NB4 (cell line): ENCODE measurements around the gene DPYSL5.

ENCODE experiments used
- DNase-seq: peaks from one replicate; pipeline ENCODE4 v3.0.0; 2010; ENCODE audit warnings: low read depth
- H3K4me3 ChIP-seq: one replicate; pipeline ENCODE4 v1.5.1; 2011; ENCODE audit warnings: mild to moderate bottlenecking, low read depth, low read length, moderate library complexity
- MYC ChIP-seq: IDR thresholded peaks from 2 replicates; pipeline ENCODE4 v1.6.1; 2011; ENCODE audit warnings: low read depth, low read length
- POLR2A ChIP-seq: IDR thresholded peaks from 2 replicates; pipeline ENCODE4 v1.6.1; 2011; ENCODE audit warnings: mild to moderate bottlenecking; ENCODE audit not compliant: insufficient read length; ENCODE audit errors: extremely low read depth
- TF ChIP-seq, protein P1 (sequence below): IDR thresholded peaks from 2 replicates; pipeline ENCODE4 v1.6.1; 2011; ENCODE audit warnings: low read depth, low read length
- TF ChIP-seq, protein P2 (sequence below): IDR thresholded peaks from one replicate; pipeline ENCODE4 v1.5.1; 2012; ENCODE audit warnings: low read depth, low read length

Gene DPYSL5

DNA sequence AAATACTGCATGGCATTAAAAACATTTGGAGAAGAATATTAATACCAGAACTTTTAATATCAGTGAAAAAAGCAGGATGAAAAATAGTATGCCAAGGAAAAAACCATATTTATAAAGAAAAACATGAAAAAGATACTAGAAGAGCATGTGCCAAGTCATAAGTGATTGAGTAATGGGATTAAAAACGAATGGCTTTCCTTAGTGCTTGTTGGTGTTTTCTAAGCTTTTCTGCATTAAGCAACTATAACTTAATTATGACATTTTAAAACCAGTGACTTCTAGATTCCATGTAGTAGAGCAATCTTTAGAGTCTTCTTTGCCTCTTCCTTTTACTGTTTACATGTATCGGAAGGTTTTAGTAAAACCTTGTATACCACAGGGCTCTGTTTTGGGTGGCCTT, 129.1 kb downstream of the DPYSL5 start:
- H3K4me3 ChIP-seq = no peak overlapping the region
- TF ChIP-seq, protein P1, sequence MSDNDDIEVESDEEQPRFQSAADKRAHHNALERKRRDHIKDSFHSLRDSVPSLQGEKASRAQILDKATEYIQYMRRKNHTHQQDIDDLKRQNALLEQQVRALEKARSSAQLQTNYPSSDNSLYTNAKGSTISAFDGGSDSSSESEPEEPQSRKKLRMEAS = no peak
- TF ChIP-seq MYC = no peak
- TF ChIP-seq, protein P2, sequence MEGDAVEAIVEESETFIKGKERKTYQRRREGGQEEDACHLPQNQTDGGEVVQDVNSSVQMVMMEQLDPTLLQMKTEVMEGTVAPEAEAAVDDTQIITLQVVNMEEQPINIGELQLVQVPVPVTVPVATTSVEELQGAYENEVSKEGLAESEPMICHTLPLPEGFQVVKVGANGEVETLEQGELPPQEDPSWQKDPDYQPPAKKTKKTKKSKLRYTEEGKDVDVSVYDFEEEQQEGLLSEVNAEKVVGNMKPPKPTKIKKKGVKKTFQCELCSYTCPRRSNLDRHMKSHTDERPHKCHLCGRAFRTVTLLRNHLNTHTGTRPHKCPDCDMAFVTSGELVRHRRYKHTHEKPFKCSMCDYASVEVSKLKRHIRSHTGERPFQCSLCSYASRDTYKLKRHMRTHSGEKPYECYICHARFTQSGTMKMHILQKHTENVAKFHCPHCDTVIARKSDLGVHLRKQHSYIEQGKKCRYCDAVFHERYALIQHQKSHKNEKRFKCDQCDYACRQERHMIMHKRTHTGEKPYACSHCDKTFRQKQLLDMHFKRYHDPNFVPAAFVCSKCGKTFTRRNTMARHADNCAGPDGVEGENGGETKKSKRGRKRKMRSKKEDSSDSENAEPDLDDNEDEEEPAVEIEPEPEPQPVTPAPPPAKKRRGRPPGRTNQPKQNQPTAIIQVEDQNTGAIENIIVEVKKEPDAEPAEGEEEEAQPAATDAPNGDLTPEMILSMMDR = no peak
- TF ChIP-seq POLR2A = no peak
- no peak for DNase-seq

DNA sequence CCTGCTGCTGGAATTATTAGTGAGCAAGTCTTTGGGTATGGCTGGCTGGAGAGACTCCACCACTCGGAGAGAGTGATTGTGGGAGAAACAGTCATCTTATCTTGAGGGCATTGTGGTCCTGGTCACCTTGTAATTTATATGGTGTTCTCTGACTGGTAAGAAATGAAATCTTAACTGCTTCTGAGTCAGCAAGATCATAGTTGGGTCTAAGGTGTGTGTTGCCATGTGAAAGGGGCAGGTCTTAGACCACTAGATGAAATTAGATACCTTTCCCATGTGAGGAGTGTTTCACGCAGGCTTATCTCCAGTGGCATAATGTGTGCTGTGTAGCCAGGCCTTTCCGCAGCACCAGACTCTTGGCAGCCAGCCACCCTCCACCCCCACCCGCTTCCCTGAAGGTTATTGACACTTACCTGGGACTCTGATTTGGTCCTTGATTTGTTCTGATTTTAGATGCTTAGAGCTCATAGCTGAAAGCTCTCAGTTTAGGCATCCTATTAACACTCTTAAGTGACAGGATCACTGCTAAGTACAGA, 130.2 kb downstream of the DPYSL5 start:
- DNase-seq = no peak
- TF ChIP-seq, protein P2 = no peak
- TF ChIP-seq, protein P1 = no peak
- TF ChIP-seq MYC = no peak
- no peak for TF ChIP-seq POLR2A

GRCh38 chr2:26979741-26980140, 131.8 kb downstream of the DPYSL5 start:
- H3K4me3 ChIP-seq = no peak overlapping the region
- DNase-seq = peak; percentile 18
- TF ChIP-seq POLR2A (no peak), MYC (no peak)
- TF ChIP-seq, protein P2 = no peak
- TF ChIP-seq, protein P1 = no peak

More for the DNA sequence above, 130.2 kb downstream of the DPYSL5 start:
- no peak overlapping the region for H3K4me3 ChIP-seq

DNA sequence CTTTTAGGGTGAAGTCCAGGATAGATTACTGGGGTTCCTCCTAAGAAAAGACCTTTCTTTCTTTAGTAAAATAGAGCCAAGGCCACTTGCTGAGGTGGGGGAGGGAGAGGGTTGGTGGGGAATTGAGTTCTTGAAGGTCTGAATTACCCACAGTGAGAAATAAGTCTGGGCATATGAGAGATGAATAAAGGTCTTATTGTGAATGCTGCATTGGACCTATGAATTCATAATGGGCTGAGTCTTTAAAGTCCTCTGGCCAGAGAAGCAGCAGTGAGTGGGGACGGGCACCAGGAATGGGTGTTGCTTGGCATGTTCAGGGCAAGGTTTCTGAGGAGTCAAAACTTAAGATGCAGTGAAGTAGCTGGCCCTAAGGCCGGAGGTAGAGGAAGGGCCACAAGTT, 133.0 kb downstream of the DPYSL5 start:
- no peak for TF ChIP-seq POLR2A
- TF ChIP-seq, protein P1 = no peak
- TF ChIP-seq, protein P2 = no peak
- no peak overlapping the region for H3K4me3 ChIP-seq
- DNase-seq = no peak

DNA sequence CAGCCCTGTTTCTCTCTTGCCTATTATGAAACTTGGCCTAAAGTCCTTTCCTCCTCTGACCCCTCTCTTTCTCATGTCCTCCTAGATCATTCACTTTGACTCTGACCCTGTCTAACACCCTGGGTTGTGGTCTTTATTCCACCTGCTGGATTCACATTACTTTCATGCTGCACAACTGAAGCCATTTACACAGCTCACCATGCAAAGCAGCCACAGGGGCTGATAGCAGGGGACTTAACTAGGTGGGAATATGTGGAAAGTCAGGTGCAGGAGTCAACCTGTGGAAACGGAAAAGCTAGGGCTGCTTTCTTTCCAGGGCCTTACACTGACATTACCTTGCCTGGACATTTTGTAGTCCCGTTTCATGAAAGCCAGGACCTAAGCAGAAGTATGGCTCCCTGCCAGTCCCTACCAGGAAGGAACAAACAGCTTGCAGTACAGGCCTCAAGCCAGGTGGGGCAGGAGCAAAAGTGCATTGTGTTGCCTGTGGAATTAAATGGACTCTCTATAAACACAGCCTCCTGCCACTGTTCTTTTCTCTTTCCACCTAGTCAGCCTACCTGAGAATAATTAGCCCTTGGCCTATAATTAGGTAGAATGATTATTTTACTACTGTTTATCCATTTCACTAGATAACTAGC, 134.3 kb downstream of the DPYSL5 start:
- DNase-seq = peak; percentile 49
- TF ChIP-seq MYC = no peak
- TF ChIP-seq, protein P2 = no peak
- TF ChIP-seq POLR2A = no peak
- TF ChIP-seq, protein P1 = no peak
- H3K4me3 ChIP-seq = no peak overlapping the region
